GM12865 (cell line): ENCODE results near the gene BCAS4.
"Not testable (repeated sequence)": the region's sequence is repeated elsewhere in the genome, so short reads cannot be mapped to it uniquely, and the experiment has no call there.

Source experiments
- DNase-seq: peaks from one replicate; pipeline ENCODE4 v3.0.0; 2010; ENCODE audit warnings: low read depth
- H3K4me3 ChIP-seq: 2 replicates; pipeline ENCODE4 v1.5.1; 2011; ENCODE audit warnings: mild to moderate bottlenecking, low read depth, low read length, control low read depth
- TF ChIP-seq, protein P1 (sequence below): IDR thresholded peaks from 2 replicates; pipeline ENCODE4 v1.5.1; 2011; ENCODE audit warnings: low read length, control low read depth, low read depth, inconsistent platforms; ENCODE audit not compliant: insufficient read depth; ENCODE audit errors: missing control alignments

Gene BCAS4

DNA sequence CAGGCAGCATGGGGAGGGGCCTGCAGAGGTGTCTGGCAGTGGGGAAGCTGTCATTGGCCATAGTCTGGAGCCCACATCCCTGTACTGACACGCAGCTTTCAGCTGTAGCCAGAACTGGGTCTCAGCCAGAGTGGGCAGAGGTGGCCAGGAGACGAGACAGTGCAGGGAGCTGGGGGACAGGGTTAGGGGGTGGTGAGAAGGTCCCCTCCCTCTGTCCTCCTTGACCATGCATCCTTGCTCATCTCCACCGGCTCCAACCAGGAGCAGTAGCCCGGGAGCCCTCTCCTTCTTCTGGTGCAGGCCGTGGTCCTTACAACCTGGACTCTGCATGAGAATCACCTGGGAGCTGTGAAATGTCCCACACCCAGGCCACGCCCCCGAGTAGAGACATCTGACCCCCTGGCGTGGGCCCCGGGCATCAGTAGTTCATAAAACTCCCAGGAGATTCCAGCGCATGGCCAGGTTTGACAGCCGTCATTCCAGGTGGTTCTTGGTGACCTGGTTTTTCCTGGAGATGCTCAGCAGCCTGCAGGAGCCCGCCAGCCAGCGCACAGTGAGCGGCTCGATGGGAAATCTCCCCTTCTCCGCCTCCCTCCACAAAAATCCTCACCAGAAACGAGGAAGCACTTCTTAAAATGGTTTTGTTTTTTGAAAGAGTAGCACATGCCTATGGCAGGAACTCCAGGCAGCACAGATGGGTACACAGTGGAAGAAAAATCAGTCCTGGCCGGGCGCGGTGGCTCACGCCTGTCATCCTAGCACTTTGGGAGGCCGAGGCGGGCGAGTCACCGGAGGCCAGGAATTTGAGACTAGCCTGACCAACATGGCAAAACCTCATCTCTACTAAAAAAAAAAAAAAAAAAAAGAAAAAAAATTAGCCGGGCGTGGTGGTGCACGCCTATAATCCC, 80.2 kb downstream of the BCAS4 start:
- no peak for DNase-seq
- H3K4me3 ChIP-seq, result no peak overlapping the region
- TF ChIP-seq, protein P1, sequence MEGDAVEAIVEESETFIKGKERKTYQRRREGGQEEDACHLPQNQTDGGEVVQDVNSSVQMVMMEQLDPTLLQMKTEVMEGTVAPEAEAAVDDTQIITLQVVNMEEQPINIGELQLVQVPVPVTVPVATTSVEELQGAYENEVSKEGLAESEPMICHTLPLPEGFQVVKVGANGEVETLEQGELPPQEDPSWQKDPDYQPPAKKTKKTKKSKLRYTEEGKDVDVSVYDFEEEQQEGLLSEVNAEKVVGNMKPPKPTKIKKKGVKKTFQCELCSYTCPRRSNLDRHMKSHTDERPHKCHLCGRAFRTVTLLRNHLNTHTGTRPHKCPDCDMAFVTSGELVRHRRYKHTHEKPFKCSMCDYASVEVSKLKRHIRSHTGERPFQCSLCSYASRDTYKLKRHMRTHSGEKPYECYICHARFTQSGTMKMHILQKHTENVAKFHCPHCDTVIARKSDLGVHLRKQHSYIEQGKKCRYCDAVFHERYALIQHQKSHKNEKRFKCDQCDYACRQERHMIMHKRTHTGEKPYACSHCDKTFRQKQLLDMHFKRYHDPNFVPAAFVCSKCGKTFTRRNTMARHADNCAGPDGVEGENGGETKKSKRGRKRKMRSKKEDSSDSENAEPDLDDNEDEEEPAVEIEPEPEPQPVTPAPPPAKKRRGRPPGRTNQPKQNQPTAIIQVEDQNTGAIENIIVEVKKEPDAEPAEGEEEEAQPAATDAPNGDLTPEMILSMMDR, result no peak

DNA sequence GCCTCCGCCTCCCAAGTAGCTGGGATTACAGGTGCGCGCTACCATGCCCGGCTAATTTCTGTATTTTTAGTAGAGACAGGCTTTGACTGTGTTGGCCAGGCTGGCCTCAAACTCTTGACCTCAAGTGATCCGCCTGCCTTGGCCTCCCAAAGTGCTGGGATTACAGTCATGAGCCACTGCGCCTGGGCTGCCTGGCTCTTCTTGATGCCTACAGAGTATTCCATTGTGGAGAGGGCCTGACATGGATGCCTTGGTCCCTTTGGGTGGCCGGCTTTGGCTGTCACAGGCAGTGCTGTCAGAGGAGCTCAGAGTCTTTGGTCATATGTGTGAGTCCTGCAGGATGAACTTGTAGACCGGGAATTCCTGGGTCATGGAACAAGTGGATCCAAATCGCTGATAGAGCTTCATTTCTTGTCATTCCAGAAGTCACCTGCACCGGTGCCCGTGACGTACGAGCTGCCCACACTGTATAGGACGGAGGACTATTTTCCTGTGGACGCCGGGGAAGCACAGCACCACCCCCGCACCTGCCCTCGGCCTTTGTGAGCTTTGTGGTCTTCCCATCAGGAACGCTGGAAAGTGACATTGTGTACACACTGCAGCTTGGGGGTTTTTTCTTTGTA, 81.3 kb downstream of the BCAS4 start:
- DNase-seq, result no peak
- no peak overlapping the region for H3K4me3 ChIP-seq
- TF ChIP-seq, protein P1, result no peak

DNA sequence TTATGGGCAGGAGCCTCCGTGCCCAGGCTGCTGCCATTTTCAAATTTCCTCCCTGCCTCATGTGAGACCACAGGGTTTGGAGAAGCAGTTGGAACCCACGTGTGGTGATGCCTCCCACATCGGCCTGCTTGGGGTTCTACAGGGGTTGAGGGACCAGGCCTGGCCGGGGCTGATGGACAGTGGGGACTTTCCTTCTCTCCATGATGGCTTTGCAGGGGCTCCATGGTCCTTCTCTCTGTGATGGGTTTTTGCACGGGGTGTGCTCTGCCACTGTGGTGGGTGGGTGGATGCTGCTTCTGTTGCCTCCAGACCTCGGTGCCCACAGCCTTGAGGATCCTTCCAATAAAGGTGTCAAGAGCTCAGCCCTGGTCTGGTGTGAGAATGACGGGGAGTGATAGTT, 82.0 kb downstream of the BCAS4 start:
- H3K4me3 ChIP-seq, result no peak overlapping the region
- DNase-seq, result no peak
- TF ChIP-seq, protein P1, result no peak

DNA sequence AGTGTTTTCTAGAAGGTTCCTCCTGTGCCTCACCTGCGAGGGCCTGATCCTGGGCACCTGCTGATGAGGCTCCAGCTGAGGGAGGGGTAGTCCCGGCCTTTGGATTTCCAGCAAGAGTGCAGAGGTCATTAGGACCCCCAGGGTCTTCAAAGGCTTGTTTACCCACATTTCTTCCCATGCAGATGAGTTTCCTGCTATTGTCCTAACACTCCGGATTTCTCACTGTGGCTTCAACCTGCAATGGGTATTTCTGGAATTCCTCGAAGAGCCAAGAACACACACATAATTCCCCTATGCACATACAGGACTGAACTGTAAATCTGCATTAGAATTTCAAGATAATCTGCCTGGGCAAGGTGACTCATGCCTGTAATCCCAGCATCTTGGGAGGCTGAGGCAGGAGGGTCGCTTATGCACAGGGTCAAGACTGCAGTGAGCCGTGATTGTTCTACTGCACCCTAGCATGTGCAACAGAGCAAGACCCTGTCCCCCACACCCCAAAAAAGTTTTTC, 82.4 kb downstream of the BCAS4 start:
- DNase-seq, result no peak
- TF ChIP-seq, protein P1, result no peak
- H3K4me3 ChIP-seq, result no peak overlapping the region

DNA sequence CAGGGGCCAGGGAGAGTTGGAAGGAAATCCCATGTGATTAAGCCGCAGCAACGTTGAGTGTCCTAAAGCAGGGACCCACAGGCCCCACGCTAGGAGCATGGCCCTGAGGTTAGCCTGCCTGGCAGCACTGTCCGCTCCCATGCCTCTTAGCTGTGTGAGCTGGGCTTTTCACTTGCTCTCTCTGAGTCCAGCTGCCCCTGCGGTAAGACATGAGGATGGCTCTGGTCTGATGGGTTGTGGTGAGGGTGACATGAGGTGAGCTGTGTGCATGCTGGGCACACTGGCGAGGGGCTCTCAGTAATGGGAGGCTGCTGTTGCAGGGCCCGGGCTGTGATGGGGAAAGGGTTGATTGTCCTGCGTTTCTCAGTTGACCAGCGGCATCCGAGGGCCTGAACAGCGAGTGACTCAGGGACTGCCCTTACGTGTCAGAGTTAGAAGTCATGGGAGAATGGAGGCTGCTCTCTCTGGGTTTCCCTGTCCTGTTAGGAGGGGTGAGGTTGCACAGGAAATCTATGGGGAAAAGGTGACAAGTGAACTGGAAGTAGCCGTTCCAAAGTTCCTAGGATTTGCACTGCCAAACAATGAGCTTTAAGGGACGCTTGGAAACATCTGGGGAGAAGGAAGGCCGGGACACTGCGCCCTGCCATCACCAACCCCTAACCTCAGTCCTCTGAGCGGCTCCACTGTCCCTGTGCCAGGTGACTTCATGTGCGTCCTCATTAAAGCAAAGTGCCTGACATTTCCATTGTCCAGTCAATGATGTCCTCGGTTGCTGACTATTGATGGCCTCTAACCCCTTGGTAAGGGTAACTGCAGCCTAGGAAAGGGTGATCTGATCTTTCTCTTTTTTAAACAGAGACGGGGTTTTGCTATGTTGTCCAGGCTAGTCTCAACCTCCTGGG, 85.0 kb downstream of the BCAS4 start:
- DNase-seq, result no peak
- TF ChIP-seq, protein P1, result no peak

DNA sequence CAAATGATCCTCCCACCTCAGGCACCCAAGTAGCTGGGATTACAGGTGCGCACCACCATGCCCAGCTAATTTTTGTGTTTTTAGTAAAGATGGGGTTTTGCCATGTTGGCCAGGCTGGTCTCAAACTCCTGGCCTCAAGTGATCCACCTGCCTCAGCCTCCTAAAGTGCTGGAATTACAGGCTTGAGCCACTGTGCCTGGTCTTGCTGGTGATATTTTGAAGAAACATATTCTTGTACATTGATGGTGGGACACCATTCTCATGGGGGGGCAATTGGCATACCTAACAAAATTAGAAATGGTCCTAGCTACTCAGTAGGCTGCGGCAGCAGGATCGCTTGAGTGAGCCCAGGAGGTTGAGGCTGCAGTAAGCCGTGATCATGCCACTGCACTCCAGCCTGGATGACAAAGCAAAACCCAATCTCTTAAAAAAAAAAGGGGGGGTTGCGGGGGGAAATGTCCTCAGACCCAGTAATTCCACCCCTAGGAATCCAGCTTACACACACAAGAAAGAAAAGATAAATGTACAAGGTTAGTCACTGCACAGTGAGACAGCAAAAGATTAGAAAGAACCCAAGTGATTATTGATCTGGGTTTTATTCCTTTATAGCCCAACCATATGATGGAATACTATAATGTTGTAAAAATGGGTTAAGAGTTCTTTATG, 87.0 kb downstream of the BCAS4 start:
- H3K4me3 ChIP-seq, DNase-seq: not testable (repeated sequence)

More for the DNA sequence above, 85.0 kb downstream of the BCAS4 start:
- H3K4me3 ChIP-seq, result no peak overlapping the region
